GM12878 (cell line): Measurements from ENCODE around the gene ANKRD44. TPM values are rescaled to one million over a fixed set of nuclear protein-coding genes. Genes with fewer than 3 reads are reported as not detected.

ENCODE experiments used
- CHD4 ChIP-seq: fragments of 200-600 bp; sonication (generic); IDR thresholded peaks from 2 replicates; pipeline ENCODE4 v1.6.1; 2016; ENCODE audit warnings: mild to moderate bottlenecking
- CUX1 ChIP-seq: IDR thresholded peaks from 2 replicates; pipeline ENCODE4 v1.6.1; 2012; ENCODE audit warnings: improper control_type of control experiment, low read depth, low read length; ENCODE audit not compliant: insufficient replicate concordance
- E2F4 ChIP-seq: IDR thresholded peaks from 2 replicates; pipeline ENCODE4 v1.6.1; 2012; ENCODE audit warnings: low read depth, low read length, improper control_type of control experiment
- E2F8 ChIP-seq: fragments of 450-650 bp; IDR thresholded peaks from 2 replicates; pipeline ENCODE4 v1.6.1; 2018; ENCODE audit warnings: mild to moderate bottlenecking, low read depth, moderate library complexity; ENCODE audit not compliant: partially characterized antibody
- IKZF1 ChIP-seq: fragments of 450-650 bp; conservative IDR thresholded peaks from 2 replicates; pipeline ENCODE4 v1.6.1; 2017; ENCODE audit warnings: antibody characterized with exemption, mild to moderate bottlenecking
- MTA3 ChIP-seq: IDR thresholded peaks from 2 replicates; pipeline ENCODE4 v1.6.1; 2012; ENCODE audit warnings: low read length, inconsistent platforms, borderline replicate concordance
- NR2C1 ChIP-seq: fragments of 450-650 bp; IDR thresholded peaks from 2 replicates; pipeline ENCODE4 v1.6.1; 2017; ENCODE audit warnings: antibody characterized with exemption, mild to moderate bottlenecking, moderate library complexity
- RCOR1 ChIP-seq: conservative IDR thresholded peaks from 2 replicates; pipeline ENCODE4 v1.6.1; 2012; ENCODE audit warnings: low read depth, low read length, improper control_type of control experiment
- RELA ChIP-seq: fragments of 450-650 bp; IDR thresholded peaks from 2 replicates; pipeline ENCODE4 v1.8.0; 2014; ENCODE audit warnings: borderline replicate concordance; ENCODE audit not compliant: partially characterized antibody
- RELB ChIP-seq: fragments of 450-650 bp; IDR thresholded peaks from 2 replicates; pipeline ENCODE4 v1.6.1; 2017; ENCODE audit warnings: low read depth, mild to moderate bottlenecking, moderate library complexity
- SKIL ChIP-seq: fragments of 450-650 bp; IDR thresholded peaks from 2 replicates; pipeline ENCODE4 v1.6.1; 2017; ENCODE audit warnings: mild to moderate bottlenecking, low read depth, inconsistent platforms; ENCODE audit not compliant: poor library complexity, severe bottlenecking
- SMARCA5 ChIP-seq: fragments of 450-650 bp; IDR thresholded peaks from 2 replicates; pipeline ENCODE4 v1.6.1; 2017; ENCODE audit warnings: mild to moderate bottlenecking
- SREBF2 ChIP-seq: IDR thresholded peaks from 2 replicates; pipeline ENCODE4 v1.6.1; 2012; ENCODE audit warnings: mild to moderate bottlenecking, low read length
- TBL1XR1 ChIP-seq: IDR thresholded peaks from 2 replicates; pipeline ENCODE4 v1.6.1; 2012; ENCODE audit warnings: low read depth, low read length, improper control_type of control experiment
- TCF3 ChIP-seq: IDR thresholded peaks from 2 replicates; pipeline ENCODE4 v1.6.1; 2012; ENCODE audit warnings: low read depth, mild to moderate bottlenecking, low read length, borderline replicate concordance; ENCODE audit not compliant: insufficient read depth
- ZZZ3 ChIP-seq: IDR thresholded peaks from 2 replicates; pipeline ENCODE4 v1.6.1; 2011; ENCODE audit warnings: low read depth; ENCODE audit not compliant: control insufficient read depth, insufficient read length
- polyA plus RNA-seq, 11 experiments: library from polyadenylated mRNA; depleted of rRNA in 4 of 11; unstranded in 6 of 11; stranded (reverse) in 5 of 11; fragments of >200 nt; fragmentation: Nextera tagmentation in 4 of 11; fragmentation: Illumina TruSeq in 1 of 11; extraction: Ambion mirVana in 4 of 11; extraction: Trizol in 1 of 11; gene quantifications; 1 replicate in 1 of 11; 2 replicates in 10 of 11; pipeline versions ENCODE4 v1.2.1 to v1.2.3, GENCODE V29; 2011 to 2016; ENCODE audit warnings: inconsistent platforms in 2 of 11, missing spikeins in 2 of 11, low read depth in 1 of 11
- total RNA-seq, 4 experiments: library from RNA; depleted of rRNA in 3 of 4; stranded (reverse); fragments of >200 nt in 3 of 4; fragmentation: Illumina TruSeq in 1 of 4; extraction: Trizol in 1 of 4; gene quantifications; 2 replicates each; pipeline versions ENCODE4 v1.2.1 to v1.2.3, GENCODE V29; 2013 to 2021

The ANKRD44 gene
- total and polyA plus RNA-seq, 10 of the 15 experiments (the other 5 are each of a cell fraction or from before 2014, with no cell fraction given): 19.1 to 99.1 (median 59.6) TPM

DNA sequence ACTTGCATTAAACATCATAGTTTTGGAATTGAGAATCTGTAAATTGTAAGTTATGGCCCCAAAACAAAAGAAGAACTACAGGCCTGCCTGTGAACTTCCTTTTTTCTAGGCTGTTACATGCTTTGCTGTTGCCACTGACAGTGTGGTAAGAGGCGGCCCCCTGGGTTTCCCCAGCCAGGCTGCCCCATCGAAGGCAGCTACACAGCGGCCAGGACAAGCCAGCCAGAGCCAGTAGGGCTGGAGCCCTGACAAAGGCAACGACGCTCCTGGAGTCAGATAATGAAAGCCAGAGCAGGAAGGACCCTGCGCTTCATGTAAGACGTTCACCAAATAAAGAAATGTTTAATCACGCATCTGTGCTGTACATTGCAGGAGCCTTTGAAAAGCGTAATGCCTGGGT lies 55.0 kb downstream of the ANKRD44 start (continued):
- TF ChIP-seq RELB: peak; percentile 88
- TF ChIP-seq SREBF2: no peak
- TF ChIP-seq NR2C1: no peak
- peak; percentile 74 for TF ChIP-seq SKIL
- TF ChIP-seq TBL1XR1: peak; percentile 66; the same call in 1 of the 2 replicates
- no peak for TF ChIP-seq E2F8
- peak; percentile 96 for TF ChIP-seq RELA
- TF ChIP-seq SMARCA5: peak; percentile 80
- peak; percentile 67 for TF ChIP-seq IKZF1
- no peak for TF ChIP-seq CUX1
- peak; percentile 68; the same call in 1 of the 2 replicates for TF ChIP-seq TCF3
- peak; percentile 81; the same call in 1 of the 2 replicates for TF ChIP-seq MTA3
- 0 out of 2 replicates have a peak, but pooled peaks have one; percentile 42 for TF ChIP-seq E2F4
- no peak for TF ChIP-seq RCOR1
- TF ChIP-seq CHD4: no peak
- no peak for TF ChIP-seq ZZZ3
